Measurements from ENCODE around the gene ELF4.

ELF4 gene

GRCh38 chrX:130108647-130109428 is 1.5 kb downstream of the ELF4 start:
- peak; percentile 72 for DNase-seq (ENCODE audit: low spot score)
- in situ Hi-C loops (cut with MboI; ENCODE audit: low sequenced_read_pairs, unreplicated experiment), result no loop called here
- TF ChIP-seq CTCF (IDR thresholded peaks at IDR 0.05; ENCODE audit: borderline replicate concordance, control extremely low read depth, extremely low read depth, insufficient read depth, missing control alignments), result no peak

DNA sequence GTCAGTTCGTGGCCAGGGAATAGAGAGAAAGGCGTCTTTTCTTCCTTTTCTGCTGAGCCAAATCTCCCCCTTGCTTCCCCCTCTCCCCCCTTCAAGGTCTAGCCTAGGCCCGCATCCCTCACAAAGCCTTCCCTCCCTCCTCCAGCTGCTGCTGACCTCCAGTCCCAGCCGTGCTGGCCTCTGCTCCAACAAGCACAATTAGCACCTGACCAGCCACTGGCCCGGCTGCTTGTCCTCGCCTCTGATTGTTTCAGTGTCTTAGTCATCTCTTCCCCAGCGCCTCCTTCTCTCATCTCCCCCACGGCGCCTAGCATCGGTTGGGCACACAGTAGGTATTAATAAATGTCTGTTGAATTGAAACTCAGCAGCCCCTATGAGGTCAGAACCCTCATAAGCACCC is 4.2 kb downstream of the ELF4 start:
- in situ Hi-C loops (cut with MboI; ENCODE audit: low sequenced_read_pairs, unreplicated experiment), result no loop called here
- TF ChIP-seq CTCF (IDR thresholded peaks at IDR 0.05; ENCODE audit: borderline replicate concordance, control extremely low read depth, extremely low read depth, insufficient read depth, missing control alignments), result no peak
- DNase-seq (ENCODE audit: low spot score), result no peak

- no peak for TF ChIP-seq CTCF (IDR thresholded peaks at IDR 0.05; ENCODE audit: borderline replicate concordance, control extremely low read depth, extremely low read depth, insufficient read depth, missing control alignments)
- no peak for DNase-seq (ENCODE audit: low spot score)
- in situ Hi-C loops (cut with MboI; ENCODE audit: low sequenced_read_pairs, unreplicated experiment), result no loop called here
These were observed 5.1 kb downstream of the ELF4 start for GRCh38 chrX:130105244-130105643.

GRCh38 chrX:130103605-130104004 is 6.7 kb downstream of the ELF4 start:
- TF ChIP-seq CTCF (IDR thresholded peaks at IDR 0.05; ENCODE audit: borderline replicate concordance, control extremely low read depth, extremely low read depth, insufficient read depth, missing control alignments), result no peak
- DNase-seq (ENCODE audit: low spot score), result no peak
- in situ Hi-C loops (cut with MboI; ENCODE audit: low sequenced_read_pairs, unreplicated experiment), result no loop called here

GRCh38 chrX:130100180-130100579 is 10.1 kb downstream of the ELF4 start:
- in situ Hi-C loops (cut with MboI; ENCODE audit: low sequenced_read_pairs, unreplicated experiment), result no loop called here
- no peak for TF ChIP-seq CTCF (IDR thresholded peaks at IDR 0.05; ENCODE audit: borderline replicate concordance, control extremely low read depth, extremely low read depth, insufficient read depth, missing control alignments)
- no peak for DNase-seq (ENCODE audit: low spot score)

DNA sequence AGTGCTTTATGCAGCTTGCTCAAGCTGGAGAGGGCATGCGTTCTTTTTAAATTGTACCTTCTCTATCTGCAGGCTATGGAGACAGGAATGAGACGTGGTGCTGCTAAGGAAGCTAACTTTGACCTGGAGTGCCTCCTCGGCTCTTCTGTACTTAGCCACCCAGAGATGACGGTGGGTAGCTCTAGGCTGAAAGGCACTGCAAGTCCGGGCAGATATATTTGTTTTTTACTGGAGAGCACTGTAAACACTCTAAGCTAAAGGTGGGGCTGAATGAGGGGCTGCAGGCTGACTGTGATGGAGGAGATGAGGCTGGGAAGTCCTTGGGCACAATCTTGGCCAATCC is 12.1 kb downstream of the ELF4 start:
- no peak for TF ChIP-seq CTCF (IDR thresholded peaks at IDR 0.05; ENCODE audit: borderline replicate concordance, control extremely low read depth, extremely low read depth, insufficient read depth, missing control alignments)
- in situ Hi-C loops (cut with MboI; ENCODE audit: low sequenced_read_pairs, unreplicated experiment), result no loop called here
- no peak for DNase-seq (ENCODE audit: low spot score)
